ENCODE results near the gene CORO7.
A peak's percentile ranks its signal among the peaks of the same experiment; 100 is the strongest.

CORO7 gene

GRCh38 chr16:4416200-4417032, at the start of gene CORO7:
CORO7 (minus strand) TSS chr16:4416596; CDS start chr16:4416518, 78 bp downstream.
- TF ChIP-seq ZFX (IDR thresholded peaks at IDR 0.05), result 0 out of 2 replicates have a peak, but pooled peaks have one; percentile 13
- TF ChIP-seq, protein P1, sequence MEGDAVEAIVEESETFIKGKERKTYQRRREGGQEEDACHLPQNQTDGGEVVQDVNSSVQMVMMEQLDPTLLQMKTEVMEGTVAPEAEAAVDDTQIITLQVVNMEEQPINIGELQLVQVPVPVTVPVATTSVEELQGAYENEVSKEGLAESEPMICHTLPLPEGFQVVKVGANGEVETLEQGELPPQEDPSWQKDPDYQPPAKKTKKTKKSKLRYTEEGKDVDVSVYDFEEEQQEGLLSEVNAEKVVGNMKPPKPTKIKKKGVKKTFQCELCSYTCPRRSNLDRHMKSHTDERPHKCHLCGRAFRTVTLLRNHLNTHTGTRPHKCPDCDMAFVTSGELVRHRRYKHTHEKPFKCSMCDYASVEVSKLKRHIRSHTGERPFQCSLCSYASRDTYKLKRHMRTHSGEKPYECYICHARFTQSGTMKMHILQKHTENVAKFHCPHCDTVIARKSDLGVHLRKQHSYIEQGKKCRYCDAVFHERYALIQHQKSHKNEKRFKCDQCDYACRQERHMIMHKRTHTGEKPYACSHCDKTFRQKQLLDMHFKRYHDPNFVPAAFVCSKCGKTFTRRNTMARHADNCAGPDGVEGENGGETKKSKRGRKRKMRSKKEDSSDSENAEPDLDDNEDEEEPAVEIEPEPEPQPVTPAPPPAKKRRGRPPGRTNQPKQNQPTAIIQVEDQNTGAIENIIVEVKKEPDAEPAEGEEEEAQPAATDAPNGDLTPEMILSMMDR (conservative IDR thresholded peaks at IDR 0.05), result no peak
- peak within 1 kb of the TSS; percentile 85 for H3K27ac ChIP-seq

DNA sequence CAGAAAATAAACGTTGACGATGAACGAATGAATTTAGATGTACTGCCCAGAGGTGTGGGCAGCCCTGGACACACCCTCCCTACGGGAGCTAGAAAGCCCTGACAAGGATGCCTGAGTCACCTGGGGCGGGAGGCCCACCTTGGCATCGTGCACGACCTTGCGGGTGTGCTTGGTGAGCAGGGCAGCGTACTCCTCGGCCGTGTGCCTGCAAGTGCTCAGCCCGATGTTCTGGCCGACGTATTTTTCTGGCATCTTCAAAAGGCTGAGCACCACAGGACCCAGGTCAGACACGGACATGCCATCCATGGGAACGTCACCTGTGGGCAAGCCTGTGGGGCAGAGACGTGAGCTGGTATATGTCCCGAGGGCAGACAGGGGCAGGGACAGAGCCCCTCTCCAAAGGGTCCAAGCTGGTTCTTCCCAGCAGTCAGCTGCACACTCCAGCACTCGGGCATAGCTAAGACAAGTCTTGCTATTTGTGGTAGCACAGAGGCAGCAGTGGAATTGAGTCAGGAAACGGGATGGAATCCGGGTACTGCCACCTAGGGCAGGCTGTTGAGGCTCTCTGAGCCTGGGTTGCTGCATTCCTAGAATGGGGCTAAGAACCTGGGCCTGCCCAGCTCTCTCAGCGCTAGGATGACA, 47.2 kb upstream of the CORO7 start:
- TF ChIP-seq, protein P1 (conservative IDR thresholded peaks at IDR 0.05), result no peak
- TF ChIP-seq ZFX (IDR thresholded peaks at IDR 0.05), result no peak
- H3K27ac ChIP-seq, result no peak overlapping the region

- H3K27ac ChIP-seq, result no peak overlapping the region
- TF ChIP-seq, protein P1 (conservative IDR thresholded peaks at IDR 0.05), result no peak
- TF ChIP-seq ZFX (IDR thresholded peaks at IDR 0.05), result no peak
Observed at GRCh38 chr16:4461250-4462085, 45.1 kb upstream of the CORO7 start.

DNA sequence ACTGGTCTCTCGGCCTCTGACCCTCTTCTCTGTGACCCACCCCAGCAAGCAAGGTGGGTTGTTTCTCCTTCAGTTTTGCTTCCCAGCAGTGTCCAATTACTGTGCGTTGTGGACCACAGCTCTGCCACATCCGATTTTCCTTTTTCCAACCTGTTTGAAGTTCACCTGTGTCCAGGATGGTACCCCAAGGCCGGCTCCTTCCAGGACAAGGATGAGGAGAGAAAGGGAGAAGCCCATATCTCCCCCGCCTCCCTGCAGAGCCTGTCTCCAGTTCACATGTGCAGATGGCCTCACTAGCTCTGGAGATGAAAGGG, 44.5 kb upstream of the CORO7 start:
- no peak overlapping the region for H3K27ac ChIP-seq

DNA sequence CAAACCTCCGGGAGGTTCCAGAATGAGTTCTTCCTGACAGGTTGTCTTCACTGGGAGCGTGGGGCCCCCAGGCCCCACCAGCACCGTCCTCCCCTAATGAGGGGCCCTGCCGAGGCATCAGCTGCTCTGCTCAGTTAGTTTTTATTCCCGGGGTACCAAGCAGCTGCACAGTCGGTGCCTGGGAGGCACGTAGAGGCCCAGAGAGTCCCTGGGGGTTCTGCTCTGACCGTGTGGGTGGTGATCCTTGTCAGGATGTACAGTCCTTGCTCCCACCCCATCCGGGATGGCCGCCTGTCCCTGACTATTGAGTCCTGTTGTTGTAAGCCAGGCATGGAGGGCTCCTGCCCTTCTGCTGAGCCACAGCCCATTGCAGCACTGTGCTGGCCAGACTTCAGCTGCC, 39.6 kb upstream of the CORO7 start:
- TF ChIP-seq, protein P1 (conservative IDR thresholded peaks at IDR 0.05), result no peak
- no peak for TF ChIP-seq ZFX (IDR thresholded peaks at IDR 0.05)
- no peak overlapping the region for H3K27ac ChIP-seq

More for the DNA sequence above, 44.5 kb upstream of the CORO7 start:
- TF ChIP-seq ZFX (IDR thresholded peaks at IDR 0.05), result no peak
- TF ChIP-seq, protein P1 (conservative IDR thresholded peaks at IDR 0.05), result no peak

DNA sequence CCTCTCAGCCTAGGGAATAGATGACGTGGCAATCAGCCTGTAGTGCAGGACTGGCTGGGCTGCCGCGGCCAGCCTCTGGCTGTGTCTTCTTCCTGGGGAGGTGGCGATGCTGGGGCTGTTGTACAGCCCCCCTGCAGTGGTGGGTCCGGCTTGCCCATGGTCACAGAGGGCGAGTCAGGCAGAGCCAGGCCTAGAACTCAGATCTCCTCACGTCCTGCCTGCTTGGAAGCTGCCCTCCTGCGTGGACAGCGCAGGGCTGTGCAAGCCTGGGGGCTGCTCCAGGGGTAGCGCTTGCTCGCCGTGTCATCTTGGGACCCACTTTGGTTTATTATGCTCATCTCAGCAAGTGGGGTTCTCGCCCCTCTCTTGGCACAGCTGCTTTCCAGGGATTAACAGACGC, 38.7 kb upstream of the CORO7 start:
- H3K27ac ChIP-seq, result no peak overlapping the region

More for the DNA sequence above, 38.7 kb upstream of the CORO7 start:
- no peak for TF ChIP-seq ZFX (IDR thresholded peaks at IDR 0.05)
- TF ChIP-seq, protein P1 (conservative IDR thresholded peaks at IDR 0.05), result no peak
